ENCODE data around the gene ACOX3. TPM values are rescaled to one million over a fixed set of nuclear protein-coding genes. Genes with fewer than 3 reads are reported as not detected.

The ACOX3 gene
- polyA plus RNA-seq, 1 donor (not counting 4 experiments of a cell fraction or from before 2014, with no cell fraction given) = 6.7 TPM

DNA sequence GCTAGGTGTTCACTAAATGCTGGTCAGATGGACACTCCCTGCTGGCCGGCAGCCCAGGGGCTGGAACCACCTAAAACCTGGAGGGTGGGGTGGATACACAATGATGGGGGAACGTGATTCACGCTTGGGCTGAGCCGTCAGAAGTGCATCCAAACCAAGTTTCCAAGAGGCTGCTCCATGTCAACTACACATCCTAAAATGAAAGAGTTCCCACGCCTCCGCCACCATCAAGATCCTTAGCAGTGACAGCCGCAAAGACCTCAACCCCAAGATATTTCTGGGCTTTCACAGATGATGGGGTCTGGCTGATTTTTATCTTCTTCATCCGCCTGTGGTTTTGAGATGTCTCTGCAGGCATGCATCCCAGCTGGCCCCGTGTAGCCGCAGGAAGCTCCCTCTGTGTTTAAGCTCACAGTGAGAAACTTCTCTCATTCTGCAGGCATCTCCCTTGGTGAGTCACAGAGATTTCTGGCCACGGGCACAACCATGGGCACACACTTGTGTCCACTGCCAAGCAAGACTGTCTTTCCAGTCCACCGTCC is 86.5 kb downstream of the ACOX3 start:
- no peak overlapping the region for H3K9ac ChIP-seq (ENCODE audit: control insufficient read depth, extremely low read depth, insufficient read depth, low read length)
- H3K4me1 ChIP-seq (ENCODE audit: control insufficient read depth, extremely low read depth, insufficient read depth, low read length) = peaks cover 31% of the 10 kb centered on the region
- TF ChIP-seq EZH2 (IDR thresholded peaks at IDR 0.05; ENCODE audit: low read length) = no peak
- TF ChIP-seq CTCF (optimal IDR thresholded peaks at IDR 0.05 in 1 of 3, IDR thresholded peaks at IDR 0.05 in 1 of 3, conservative IDR thresholded peaks at IDR 0.05 in 1 of 3; ENCODE audit: extremely low read depth in 1 of 3, insufficient read depth in 2 of 3, low read length in 3 of 3) = no peak
- H3K4me3 ChIP-seq (ENCODE audit: control insufficient read depth in 2 of 3, extremely low read depth in 1 of 3, insufficient read depth in 2 of 3, low read depth in 1 of 3, low read length in 3 of 3) = no peak overlapping the region
- DNase-seq (ENCODE audit: low read depth, low spot score) (no peak), FAIRE-seq (no peak)
- H4K20me1 ChIP-seq (ENCODE audit: control insufficient read depth, extremely low read depth, insufficient read depth, low read length) = no peaks in the 10 kb centered on the region
- no peaks in the 10 kb centered on the region for H3K9me3 ChIP-seq (ENCODE audit: control insufficient read depth, low read depth, low read length)
- dilution Hi-C loops (cut with MboI; ENCODE audit: extremely low pct_ligation_motif_present, low sequenced_read_pairs) = no loop called here
- no peak overlapping the region for H2AFZ ChIP-seq (ENCODE audit: control insufficient read depth, low read length)
- H3K27me3 ChIP-seq (ENCODE audit: control insufficient read depth, extremely low read depth, insufficient read depth, low read length) = peaks cover 5% of the 10 kb centered on the region
- no peaks in the 10 kb centered on the region for H3K36me3 ChIP-seq (ENCODE audit: control insufficient read depth in 2 of 2, extremely low read depth in 1 of 2, insufficient read depth in 2 of 2, low read length in 2 of 2)
- no peaks in the 10 kb centered on the region for H3K9me1 ChIP-seq (ENCODE audit: control insufficient read depth, extremely low read depth, insufficient read depth, low read length)
- no peak overlapping the region for H3K4me2 ChIP-seq (ENCODE audit: control insufficient read depth, extremely low read depth, insufficient read depth, low read depth, low read length)
- no peaks in the 10 kb centered on the region for H3K79me2 ChIP-seq (ENCODE audit: control insufficient read depth, insufficient read depth, low read length)
- no peak overlapping the region for H3K27ac ChIP-seq (ENCODE audit: control insufficient read depth, insufficient read depth, low read length)

- H3K79me2 ChIP-seq (ENCODE audit: control insufficient read depth, insufficient read depth, low read length) = no peaks in the 10 kb centered on the region
- no peaks in the 10 kb centered on the region for H3K9me3 ChIP-seq (ENCODE audit: control insufficient read depth, low read depth, low read length)
- TF ChIP-seq EZH2 (IDR thresholded peaks at IDR 0.05; ENCODE audit: low read length) (no peak), CTCF (optimal IDR thresholded peaks at IDR 0.05 in 1 of 3, IDR thresholded peaks at IDR 0.05 in 1 of 3, conservative IDR thresholded peaks at IDR 0.05 in 1 of 3; ENCODE audit: extremely low read depth in 1 of 3, insufficient read depth in 2 of 3, low read length in 3 of 3) (no peak)
- H2AFZ ChIP-seq (ENCODE audit: control insufficient read depth, low read length) = no peak overlapping the region
- DNase-seq (ENCODE audit: low read depth, low spot score) = no peak
- H3K9ac ChIP-seq (ENCODE audit: control insufficient read depth, extremely low read depth, insufficient read depth, low read length) = no peak overlapping the region
- no peak overlapping the region for H3K4me2 ChIP-seq (ENCODE audit: control insufficient read depth, extremely low read depth, insufficient read depth, low read depth, low read length)
- H3K36me3 ChIP-seq (ENCODE audit: control insufficient read depth in 2 of 2, extremely low read depth in 1 of 2, insufficient read depth in 2 of 2, low read length in 2 of 2) = no peaks in the 10 kb centered on the region
- FAIRE-seq = no peak
- H3K27ac ChIP-seq (ENCODE audit: control insufficient read depth, insufficient read depth, low read length) = no peak overlapping the region
- H4K20me1 ChIP-seq (ENCODE audit: control insufficient read depth, extremely low read depth, insufficient read depth, low read length) = no peaks in the 10 kb centered on the region
- peaks cover 5% of the 10 kb centered on the region for H3K27me3 ChIP-seq (ENCODE audit: control insufficient read depth, extremely low read depth, insufficient read depth, low read length)
- no peak overlapping the region for H3K4me3 ChIP-seq (ENCODE audit: control insufficient read depth in 2 of 3, extremely low read depth in 1 of 3, insufficient read depth in 2 of 3, low read depth in 1 of 3, low read length in 3 of 3)
- no peaks in the 10 kb centered on the region for H3K9me1 ChIP-seq (ENCODE audit: control insufficient read depth, extremely low read depth, insufficient read depth, low read length)
- dilution Hi-C loops (cut with MboI; ENCODE audit: extremely low pct_ligation_motif_present, low sequenced_read_pairs) = no loop called here
- H3K4me1 ChIP-seq (ENCODE audit: control insufficient read depth, extremely low read depth, insufficient read depth, low read length) = peaks cover 30% of the 10 kb centered on the region
Observed at GRCh38 chr4:8353158-8353669, 87.3 kb downstream of the ACOX3 start.

All from keratinocyte (primary cell).